Colon (tissue), 2 donors: ENCODE results near the gene ALG12.
A peak's percentile ranks its signal among the peaks of the same experiment; 100 is the strongest.
"Not testable (repeated sequence)": the region's sequence is repeated elsewhere in the genome, so short reads cannot be mapped to it uniquely, and the experiment has no call there.

Source experiments
- FAIRE-seq: peaks from 2 replicates; lab custom pipeline; 2012; peaks lifted over from hg19 to GRCh38; lab: Jason Lieb, UNC
- donor health status: control.
- donor health status: control.

The ALG12 gene

DNA sequence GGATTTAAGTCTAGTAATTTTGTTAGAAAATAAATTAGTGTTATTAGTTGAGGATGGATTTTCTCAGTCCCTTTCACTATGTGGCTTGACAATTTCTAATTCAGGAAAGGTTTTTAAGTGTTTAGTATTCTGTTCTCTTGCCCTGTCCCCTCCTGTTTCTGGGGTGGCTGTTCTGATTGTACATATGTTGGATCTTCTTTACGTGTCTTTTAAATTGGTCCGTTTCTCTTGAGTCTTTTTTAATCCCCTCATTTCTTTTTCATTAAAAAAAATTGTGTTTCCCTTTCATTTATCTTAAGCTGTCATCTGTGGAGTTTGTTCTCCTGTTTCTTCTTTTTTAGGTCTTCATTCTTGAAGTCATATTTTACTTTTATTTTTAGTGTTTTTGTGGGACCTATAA, 52.1 kb downstream of the ALG12 start:
- FAIRE-seq, result peak; percentile 5

DNA sequence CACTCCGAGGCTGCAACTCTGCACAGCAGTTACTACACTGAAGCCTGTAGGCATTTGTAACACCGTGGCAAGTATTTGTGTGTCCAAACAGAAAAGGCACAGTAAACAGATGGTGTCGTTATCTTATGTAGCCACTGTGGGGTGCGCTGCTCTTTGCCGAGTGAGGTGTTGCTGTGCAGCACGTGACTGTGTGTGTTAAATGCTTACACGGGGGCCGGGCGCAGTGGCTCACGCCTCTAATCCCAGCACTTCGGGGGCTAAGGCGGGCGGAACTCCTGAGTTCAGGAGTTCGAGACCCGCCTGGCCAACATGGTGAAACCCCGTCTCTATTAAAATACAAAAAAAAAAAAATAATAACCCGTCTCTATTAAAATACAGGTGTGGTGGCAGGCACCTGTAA, 53.1 kb downstream of the ALG12 start:
- FAIRE-seq, result no peak

DNA sequence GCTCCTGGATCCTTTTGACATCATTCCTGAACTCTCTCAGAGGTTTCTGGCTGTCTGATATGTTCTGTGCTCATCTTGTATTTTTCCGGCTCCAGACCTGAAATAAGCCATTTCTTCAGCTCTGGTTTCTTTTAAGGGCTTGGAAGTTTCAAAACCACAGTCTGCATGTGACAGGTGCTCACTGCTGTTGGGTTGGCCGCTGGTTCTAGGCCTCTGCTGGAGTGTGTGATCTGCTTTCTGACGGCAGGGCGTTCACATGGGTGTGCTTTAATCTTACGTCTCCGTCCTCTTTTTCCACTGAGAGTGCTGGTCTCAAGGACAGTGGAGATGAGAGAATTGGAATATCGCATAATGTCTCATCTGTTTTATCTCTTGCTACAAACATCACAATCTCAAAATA, 54.3 kb downstream of the ALG12 start:
- FAIRE-seq, result no peak

- FAIRE-seq, result no peak
Observed at GRCh38 chr22:49862496-49862776, 55.8 kb downstream of the ALG12 start.

GRCh38 chr22:49861642-49862495, 56.4 kb downstream of the ALG12 start:
- no peak for FAIRE-seq

DNA sequence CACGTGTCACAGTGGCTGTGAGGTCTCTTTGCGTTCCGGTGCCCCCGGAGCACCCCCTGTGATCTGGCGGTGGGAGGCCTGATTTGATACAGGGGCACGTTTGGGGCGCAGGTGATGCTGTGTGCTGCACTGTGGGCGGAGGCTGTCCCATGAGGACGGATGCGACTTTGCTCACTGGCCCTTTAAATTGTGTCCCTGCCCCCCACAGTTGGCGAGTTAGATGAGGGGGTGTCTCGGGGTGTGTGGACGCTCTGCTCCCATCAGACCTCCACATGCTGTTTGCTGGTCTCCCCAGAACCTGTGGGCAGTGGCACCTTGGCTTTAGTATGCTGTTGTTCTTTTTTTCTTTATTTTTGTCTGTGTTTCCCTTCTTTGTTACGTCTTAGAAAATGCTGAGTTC, 59.4 kb downstream of the ALG12 start:
- no peak for FAIRE-seq

GRCh38 chr22:49856766-49857618, 61.2 kb downstream of the ALG12 start:
- FAIRE-seq, result no peak

- no peak for FAIRE-seq
Observed at GRCh38 chr22:49856343-49856742, 61.9 kb downstream of the ALG12 start.

DNA sequence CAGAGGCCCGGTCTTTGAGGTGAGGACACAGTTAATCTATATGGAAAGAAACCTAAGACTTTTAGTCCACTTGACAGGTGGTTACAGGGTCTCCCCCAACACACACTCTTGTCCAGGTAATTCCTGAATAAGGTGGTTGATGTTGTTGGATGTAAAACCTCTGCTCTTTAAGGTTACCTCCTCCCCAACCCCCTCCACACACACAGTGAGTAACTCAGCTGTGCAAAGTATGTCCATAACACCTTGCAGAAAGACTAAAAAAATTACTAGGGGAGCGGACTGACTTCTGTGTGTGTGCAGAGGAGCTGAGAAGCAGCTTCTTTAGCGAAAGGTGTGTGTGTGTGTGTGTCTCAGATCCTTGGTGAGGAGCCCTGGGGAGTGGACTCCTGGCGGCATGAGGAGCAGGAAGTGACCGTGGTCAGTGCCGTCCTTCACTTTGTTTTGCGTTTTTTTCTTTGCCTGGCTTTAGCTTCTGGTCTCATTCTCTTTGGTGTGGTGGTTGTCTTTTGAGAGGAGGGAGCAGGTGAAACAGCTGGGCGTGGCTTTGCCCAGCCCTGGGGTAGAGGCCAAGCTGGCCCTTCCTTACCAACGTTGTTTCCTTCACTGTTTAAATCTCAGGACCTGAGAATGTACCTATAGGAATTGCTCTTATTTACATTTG, 62.9 kb downstream of the ALG12 start:
- no peak for FAIRE-seq

GRCh38 chr22:49853981-49854831, 64.0 kb downstream of the ALG12 start:
- FAIRE-seq, result no peak

- no peak for FAIRE-seq
Observed at GRCh38 chr22:49852898-49853894, 65.0 kb downstream of the ALG12 start, which contains the start of gene ZBED4. ZBED4 (plus strand) TSS chr22:49853844; CDS start chr22:49883663, 29,819 bp downstream.

GRCh38 chr22:49852568-49852897, 65.7 kb downstream of the ALG12 start:
- FAIRE-seq, result not testable (repeated sequence)

DNA sequence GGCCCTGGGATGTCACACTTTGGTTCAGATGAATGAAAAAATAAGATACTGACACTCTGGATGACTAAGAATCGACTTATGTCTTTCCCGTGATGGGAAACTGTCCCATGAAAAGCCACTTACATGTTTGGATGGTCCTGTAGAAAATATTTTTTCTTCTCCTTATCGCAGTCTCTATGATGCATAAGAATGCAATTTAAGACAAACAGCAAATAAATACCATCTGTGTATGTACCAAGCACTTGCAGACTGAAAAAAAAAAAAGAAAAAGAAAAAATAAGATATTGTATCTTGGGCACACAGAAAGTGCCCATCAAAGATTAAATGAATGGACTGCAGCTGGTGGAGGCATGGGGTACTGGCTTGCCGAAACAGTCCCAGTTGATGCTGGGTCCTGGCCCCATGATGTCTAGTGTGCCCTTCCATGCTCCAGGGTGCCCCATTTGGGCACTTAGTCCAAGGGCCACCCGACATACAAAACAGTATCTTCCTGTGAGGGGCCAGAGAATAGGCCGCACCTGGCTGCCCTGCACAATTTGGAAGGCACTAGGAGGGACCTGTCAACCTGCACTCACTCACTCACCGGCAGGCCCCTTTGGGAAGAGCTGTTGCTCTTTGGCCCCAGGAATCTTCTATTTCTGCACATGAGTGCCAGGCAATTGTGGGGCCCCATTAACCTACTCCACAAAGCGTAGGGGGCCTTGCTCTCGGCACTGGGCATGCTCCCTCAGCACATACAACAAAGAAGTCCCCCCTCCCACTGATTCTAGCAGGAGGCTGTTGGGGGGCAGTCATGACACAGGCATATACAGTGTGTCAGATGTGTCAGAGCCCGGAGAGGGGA, 67.1 kb downstream of the ALG12 start:
- no peak for FAIRE-seq
